Hepatocyte (in vitro differentiated cells): Measurements from ENCODE around the gene TSPEAR. TPM values are rescaled to one million over a fixed set of nuclear protein-coding genes. Genes with fewer than 3 reads are reported as not detected.

Experiments used
- DNase-seq: peaks from one replicate; pipeline ENCODE4 v3.0.0-alpha.2; 2016; ENCODE audit warnings: low spot score
- H2AFZ ChIP-seq: fragments of 200-600 bp; sonication (generic); 2 replicates; pipeline ENCODE4 v1.6.0; 2016; ENCODE audit warnings: antibody characterized with exemption, mild to moderate bottlenecking
- H3K27ac ChIP-seq: fragments of 200-600 bp; sonication (generic); 2 replicates; pipeline ENCODE4 v1.5.1; 2016; ENCODE audit warnings: mild to moderate bottlenecking
- H3K27me3 ChIP-seq: fragments of 200-600 bp; sonication (generic); 2 replicates; pipeline ENCODE4 v1.6.1; 2016
- H3K36me3 ChIP-seq: fragments of 200-600 bp; sonication (generic); replicated peaks from 2 replicates; pipeline ENCODE4 v1.5.1; 2016; ENCODE audit warnings: low read depth; ENCODE audit not compliant: insufficient read depth
- H3K4me1 ChIP-seq: fragments of 200-600 bp; sonication (generic); 2 replicates; pipeline ENCODE4 v1.5.1; 2016; ENCODE audit warnings: mild to moderate bottlenecking, moderate library complexity; ENCODE audit not compliant: insufficient read depth
- H3K4me2 ChIP-seq: fragments of 200-600 bp; sonication (generic); 2 replicates; pipeline ENCODE4 v1.6.0; 2016
- H3K4me3 ChIP-seq: fragments of 200-600 bp; sonication (generic); 2 replicates; pipeline ENCODE4 v1.5.1; 2016; ENCODE audit warnings: mild to moderate bottlenecking
- H3K79me2 ChIP-seq: fragments of 200-600 bp; sonication (generic); 2 replicates; pipeline ENCODE4 v1.6.0; 2017; ENCODE audit warnings: mild to moderate bottlenecking
- H3K9me2 ChIP-seq: fragments of 200-600 bp; sonication (generic); replicated peaks from 2 replicates; pipeline ENCODE4 v1.6.0; 2017; ENCODE audit warnings: mild to moderate bottlenecking; ENCODE audit not compliant: insufficient read depth
- H3K9me3 ChIP-seq: fragments of 200-600 bp; sonication (generic); 2 replicates; pipeline ENCODE4 v1.5.1; 2016; ENCODE audit warnings: low read depth, mild to moderate bottlenecking
- H4K20me1 ChIP-seq: fragments of 200-600 bp; sonication (generic); 2 replicates; pipeline ENCODE4 v1.6.0; 2016; ENCODE audit warnings: mild to moderate bottlenecking; ENCODE audit not compliant: insufficient read depth, poor library complexity, severe bottlenecking
- CTCF ChIP-seq: fragments of 200-600 bp; sonication (generic); IDR thresholded peaks from 2 replicates; pipeline ENCODE4 v1.5.1; 2016; ENCODE audit warnings: antibody characterized with exemption, mild to moderate bottlenecking; ENCODE audit not compliant: poor library complexity
- EZH2 ChIP-seq: fragments of 200-600 bp; sonication (generic); IDR thresholded peaks from 2 replicates; pipeline ENCODE4 v1.6.1; 2016; ENCODE audit warnings: antibody characterized with exemption, mild to moderate bottlenecking, borderline replicate concordance
- EZH2phosphoT487 ChIP-seq: fragments of 200-600 bp; sonication (generic); IDR thresholded peaks from one replicate; pipeline ENCODE4 v1.6.1; 2018; ENCODE audit warnings: antibody characterized with exemption, mild to moderate bottlenecking, low read depth, moderate library complexity; ENCODE audit not compliant: unreplicated experiment, severe bottlenecking
- WGBS: methylation state at CpG from one replicate; pipeline ENCODE4 v1.1.6; 2016; ENCODE audit warnings: low lambda C conversion rate; ENCODE audit errors: missing lambda C conversion rate; 5-methylcytosine and 5-hydroxymethylcytosine counted together
- polyA plus RNA-seq: library from polyadenylated mRNA; unstranded; fragments of >200 nt; fragmentation: Nextera tagmentation; extraction: Ambion mirVana; gene quantifications from 2 replicates; pipeline ENCODE4 v1.2.1, GENCODE V29; 2016
- total RNA-seq: library from RNA; depleted of rRNA; stranded (reverse); fragments of >200 nt; gene quantifications from 2 replicates; pipeline ENCODE4 v1.2.3, GENCODE V29; 2014

TSPEAR gene
- total and polyA plus RNA-seq, 2 experiments from 2014 or later = 0.35 TPM; not detected in 1

- H3K27ac ChIP-seq = no peak overlapping the region
- H3K4me1 ChIP-seq = peaks cover 3% of the 10 kb centered on the region
- no peaks in the 10 kb centered on the region for H3K36me3 ChIP-seq
- H3K9me2 ChIP-seq = no peaks in the 10 kb centered on the region
- no peaks in the 10 kb centered on the region for H3K27me3 ChIP-seq
- H3K9me3 ChIP-seq = no peaks in the 10 kb centered on the region
- no peak overlapping the region for H2AFZ ChIP-seq
- WGBS = 86% methylated on average over 21 of the region's 21 CpGs
- H3K4me3 ChIP-seq = no peak overlapping the region
- TF ChIP-seq EZH2phosphoT487 (no peak), CTCF (no peak), EZH2 (no peak)
- H3K4me2 ChIP-seq = no peak overlapping the region
- H4K20me1 ChIP-seq = no peaks in the 10 kb centered on the region
- H3K79me2 ChIP-seq = no peaks in the 10 kb centered on the region
- no peak for DNase-seq
Measured at GRCh38 chr21:44512496-44513388, 198.6 kb downstream of the TSPEAR start.

- Histone ChIP-seq H3K9me3 (no peaks in the 10 kb centered on the region), H3K36me3 (no peaks in the 10 kb centered on the region), H2AFZ (no peak overlapping the region), H3K27ac (no peak overlapping the region), H3K9me2 (no peaks in the 10 kb centered on the region), H3K4me3 (no peak overlapping the region), H3K4me2 (no peak overlapping the region), H4K20me1 (no peaks in the 10 kb centered on the region), H3K79me2 (no peaks in the 10 kb centered on the region), H3K4me1 (peaks cover 3% of the 10 kb centered on the region), H3K27me3 (no peaks in the 10 kb centered on the region)
- TF ChIP-seq CTCF (no peak), EZH2 (no peak), EZH2phosphoT487 (no peak)
- DNase-seq = no peak
- WGBS = 93% methylated on average over 8 of the region's 8 CpGs
Measured at GRCh38 chr21:44511938-44512275, 199.5 kb downstream of the TSPEAR start.

- DNase-seq = no peak
- no peaks in the 10 kb centered on the region for H3K9me3 ChIP-seq
- 90% methylated on average over 11 of the region's 11 CpGs for WGBS
- H4K20me1 ChIP-seq = no peaks in the 10 kb centered on the region
- no peak overlapping the region for H3K4me3 ChIP-seq
- H3K79me2 ChIP-seq = no peaks in the 10 kb centered on the region
- no peak overlapping the region for H3K4me2 ChIP-seq
- no peak overlapping the region for H2AFZ ChIP-seq
- no peaks in the 10 kb centered on the region for H3K27me3 ChIP-seq
- no peaks in the 10 kb centered on the region for H3K36me3 ChIP-seq
- H3K4me1 ChIP-seq = peaks cover 3% of the 10 kb centered on the region
- TF ChIP-seq CTCF (no peak), EZH2phosphoT487 (no peak), EZH2 (no peak)
- H3K27ac ChIP-seq = no peak overlapping the region
- no peaks in the 10 kb centered on the region for H3K9me2 ChIP-seq
Measured at GRCh38 chr21:44511219-44511937, 200.0 kb downstream of the TSPEAR start.
